DND-41 (cell line): Measurements from ENCODE around the gene OR4L1.

Experiments used
- EZH2 ChIP-seq: IDR thresholded peaks from 3 replicates; pipeline ENCODE4 v1.6.1; 2012; ENCODE audit warnings: borderline replicate concordance, low read depth, mild to moderate bottlenecking, moderate library complexity, low read length, inconsistent platforms; ENCODE audit not compliant: severe bottlenecking
- TF ChIP-seq, protein P1 (sequence below): IDR thresholded peaks from 2 replicates; pipeline ENCODE4 v1.5.1; 2012; ENCODE audit warnings: borderline replicate concordance, low read length, moderate library complexity, mild to moderate bottlenecking; ENCODE audit not compliant: poor library complexity, severe bottlenecking; ENCODE audit errors: extremely low read depth

DNA sequence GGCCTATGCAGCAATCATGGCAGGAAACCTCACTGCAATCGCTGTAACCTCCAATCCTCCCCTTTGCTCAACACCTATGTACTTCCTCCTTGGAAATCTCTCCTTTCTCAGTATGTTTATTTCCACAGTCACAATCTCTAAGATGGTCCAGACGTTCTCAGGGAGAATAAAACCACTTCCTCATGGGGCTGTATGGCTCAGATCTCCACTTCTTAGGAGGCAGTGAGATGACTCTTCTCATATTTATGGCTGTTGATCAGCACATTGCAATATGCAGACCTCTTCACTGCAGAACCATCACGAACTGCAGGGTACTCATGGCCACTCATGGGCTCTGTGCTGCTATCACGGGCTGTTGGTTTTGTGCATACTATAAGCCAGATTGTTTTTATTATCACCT is 33.6 kb downstream of the OR4L1 start:
- TF ChIP-seq, protein P1, sequence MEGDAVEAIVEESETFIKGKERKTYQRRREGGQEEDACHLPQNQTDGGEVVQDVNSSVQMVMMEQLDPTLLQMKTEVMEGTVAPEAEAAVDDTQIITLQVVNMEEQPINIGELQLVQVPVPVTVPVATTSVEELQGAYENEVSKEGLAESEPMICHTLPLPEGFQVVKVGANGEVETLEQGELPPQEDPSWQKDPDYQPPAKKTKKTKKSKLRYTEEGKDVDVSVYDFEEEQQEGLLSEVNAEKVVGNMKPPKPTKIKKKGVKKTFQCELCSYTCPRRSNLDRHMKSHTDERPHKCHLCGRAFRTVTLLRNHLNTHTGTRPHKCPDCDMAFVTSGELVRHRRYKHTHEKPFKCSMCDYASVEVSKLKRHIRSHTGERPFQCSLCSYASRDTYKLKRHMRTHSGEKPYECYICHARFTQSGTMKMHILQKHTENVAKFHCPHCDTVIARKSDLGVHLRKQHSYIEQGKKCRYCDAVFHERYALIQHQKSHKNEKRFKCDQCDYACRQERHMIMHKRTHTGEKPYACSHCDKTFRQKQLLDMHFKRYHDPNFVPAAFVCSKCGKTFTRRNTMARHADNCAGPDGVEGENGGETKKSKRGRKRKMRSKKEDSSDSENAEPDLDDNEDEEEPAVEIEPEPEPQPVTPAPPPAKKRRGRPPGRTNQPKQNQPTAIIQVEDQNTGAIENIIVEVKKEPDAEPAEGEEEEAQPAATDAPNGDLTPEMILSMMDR = no peak
- TF ChIP-seq EZH2 = no peak
